CD4-positive, alpha-beta memory T cell (primary cell): ENCODE results near the gene UBE2E2. TPM values are rescaled to one million over a fixed set of nuclear protein-coding genes. Genes with fewer than 3 reads are reported as not detected.
A peak's percentile ranks its signal among the peaks of the same experiment; 100 is the strongest.

Experiments
- CTCF ChIA-PET: fragments of 350-600 bp; sonication (Branson Sonifier 250); formaldehyde crosslinking; loops from one replicate; lab custom pipeline; 2021; ENCODE audit warnings: inconsistent platforms; ENCODE audit not compliant: partially characterized antibody; lab: Charles Lee
- POLR2A ChIA-PET: fragments of 350-600 bp; sonication (Branson Sonifier 250); formaldehyde crosslinking; loops from one replicate; lab custom pipeline; 2021; ENCODE audit not compliant: partially characterized antibody; lab: Charles Lee
- DNase-seq, 5 donors: peaks; one replicate each; pipeline versions ENCODE4 v3.0.0 to v3.0.0-alpha.2; 2020 to 2022; ENCODE audit warnings: mixed read lengths in 1 of 5
- H3K27ac ChIP-seq: one replicate; pipeline ENCODE4 v1.7.0; 2013; ENCODE audit warnings: low read depth, low read length
- H3K27me3 ChIP-seq: 2 replicates; pipeline ENCODE4 v1.7.0; 2013; ENCODE audit warnings: mild to moderate bottlenecking, low read length, moderate library complexity; ENCODE audit not compliant: insufficient read depth
- H3K36me3 ChIP-seq: 2 replicates; pipeline ENCODE4 v1.7.0; 2013; ENCODE audit warnings: mild to moderate bottlenecking, low read length, moderate library complexity; ENCODE audit not compliant: insufficient read depth
- H3K4me1 ChIP-seq: 2 replicates; pipeline ENCODE4 v1.7.0; 2013; ENCODE audit warnings: mild to moderate bottlenecking, low read length, moderate library complexity; ENCODE audit not compliant: insufficient read depth
- H3K4me3 ChIP-seq, 2 donors: one replicate each; pipeline ENCODE4 v1.7.0; 2013; ENCODE audit warnings: low read length in 2 of 2, mild to moderate bottlenecking in 1 of 2
- H3K9me3 ChIP-seq, 2 donors: one replicate each; pipeline ENCODE4 v1.7.0; 2013; ENCODE audit warnings: low read length in 2 of 2, control low read depth in 1 of 2; ENCODE audit not compliant: control insufficient read depth in 1 of 2
- H3K27ac Mint-ChIP-seq, 7 donors: one replicate each; pipeline ENCODE4 v1.8.0; 2020 to 2021; ENCODE audit warnings: mixed read lengths in 7 of 7, mild to moderate bottlenecking in 6 of 7, inconsistent platforms in 3 of 7, moderate library complexity in 3 of 7
- H3K27me3 Mint-ChIP-seq, 2 donors: one replicate each; pipeline ENCODE4 v1.8.0; 2020 to 2021; ENCODE audit warnings: mixed read lengths in 2 of 2
- H3K36me3 Mint-ChIP-seq, 2 donors: one replicate each; pipeline ENCODE4 v1.8.0; 2020 to 2021; ENCODE audit warnings: mixed read lengths in 2 of 2, inconsistent platforms in 1 of 2, mild to moderate bottlenecking in 1 of 2
- H3K4me1 Mint-ChIP-seq, 4 donors: one replicate each; pipeline ENCODE4 v1.8.0; 2020 to 2021; ENCODE audit warnings: mixed read lengths in 4 of 4, mild to moderate bottlenecking in 1 of 4
- H3K4me3 Mint-ChIP-seq, 8 donors: one replicate each; pipeline ENCODE4 v1.8.0; 2020 to 2021; ENCODE audit warnings: mixed read lengths in 8 of 8, mild to moderate bottlenecking in 7 of 8, moderate library complexity in 6 of 8, inconsistent platforms in 3 of 8
- H3K9me3 Mint-ChIP-seq, 8 donors: one replicate each; pipeline ENCODE4 v1.8.0; 2020 to 2021; ENCODE audit warnings: mixed read lengths in 8 of 8, mild to moderate bottlenecking in 5 of 8, inconsistent platforms in 3 of 8, moderate library complexity in 1 of 8
- intact Hi-C: fragments of 100-400 bp; cut with micrococcal nuclease; formaldehyde crosslinking; loops from one replicate; pipeline ENCODE4 v1.15.1; 2023
- polyA plus RNA-seq, 2 donors: library from polyadenylated mRNA; unstranded; fragments of 300-500 nt; fragmentation: Illumina TruSeq; gene quantifications; one replicate each; pipeline ENCODE4 v1.2.3, GENCODE V29; 2021
- total RNA-seq, 2 experiments: library from RNA; stranded (reverse); gene quantifications; one replicate each; pipeline ENCODE4 v1.2.3, GENCODE V29; 2021

The UBE2E2 gene
- total RNA-seq = 1 to 10 TPM; 2.9 to 4.7 TPM
- polyA plus RNA-seq = 1 to 10 TPM; 1.3 to 3.3 TPM

DNA sequence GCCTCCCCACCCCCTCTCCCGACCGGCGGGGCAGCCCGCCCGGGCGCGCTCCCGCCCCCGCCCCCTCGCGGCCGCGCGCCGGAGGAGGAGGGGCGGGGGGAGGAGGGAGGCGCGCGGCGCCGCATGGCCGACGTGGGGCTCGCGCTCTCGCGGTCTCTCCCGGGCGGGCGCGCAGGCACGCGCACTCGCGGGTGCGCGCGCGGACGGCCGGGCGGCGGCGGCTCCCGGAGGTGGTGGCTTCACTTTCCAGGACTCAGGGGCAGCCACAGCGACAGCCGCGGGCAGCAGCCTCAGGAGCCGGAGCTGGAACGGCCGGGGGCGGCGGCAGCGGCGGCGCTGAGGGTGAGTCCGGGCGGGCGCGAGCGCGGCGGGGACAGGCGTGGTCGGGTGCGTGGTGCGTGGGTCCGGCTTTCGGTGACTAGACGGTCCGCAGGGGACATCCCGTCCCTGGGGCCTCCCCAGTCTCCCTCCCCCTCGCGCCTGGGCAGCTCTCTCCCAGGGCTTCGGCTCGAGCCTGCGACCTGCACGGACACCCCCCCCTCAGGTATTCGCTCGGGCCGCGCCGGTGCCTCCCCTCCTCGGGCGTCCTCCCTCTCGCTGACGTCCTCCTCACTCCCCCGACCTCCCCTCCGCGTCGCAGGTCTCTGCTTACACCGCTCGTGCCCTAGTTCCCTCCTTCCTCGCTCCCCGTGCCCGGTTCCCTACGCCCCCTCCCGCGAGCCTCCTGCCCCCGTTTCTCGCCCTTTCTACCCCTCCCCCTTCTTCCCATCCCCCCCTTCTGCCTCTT, at the start of gene UBE2E2:
TSS of gene UBE2E2 (plus strand) at position 407 of the 787 bp plus-strand sequence.
- Histone ChIP-seq H3K9me3 (no peaks in the 10 kb centered on the region), H3K36me3 (no peaks in the 10 kb centered on the region), H3K27ac (no peak within 1 kb of the TSS), H3K4me3 (peak within 1 kb of the TSS in 1 of 2 donors; percentile 36), H3K27me3 (peaks cover 5% of the 10 kb centered on the region), H3K4me1 (no peaks in the 10 kb centered on the region)
- Mint-ChIP-seq H3K9me3 (no peaks in the 10 kb centered on the region), H3K27ac (peak within 1 kb of the TSS in 4 of 7 donors; percentile 10 to 80 (median 57)), H3K36me3 (no peaks in the 10 kb centered on the region), H3K4me1 (peaks cover 7 to 16% (median 13%) of the 10 kb centered on the region in 4 donors), H3K27me3 (peaks cover 20 to 30% of the 10 kb centered on the region in 2 donors), H3K4me3 (peak within 1 kb of the TSS; percentile 79 to 90 (median 84))
- ChIA-PET POLR2A (no interaction called here), CTCF (no interaction called here)
- DNase-seq = peak; percentile 7 to 38 (median 26)
- intact Hi-C loops = no loop called here

GRCh38 chr3:23153436-23153835, 49.7 kb upstream of the UBE2E2 start:
- H3K4me1 ChIP-seq = no peaks in the 10 kb centered on the region
- no peak overlapping the region for H3K27ac ChIP-seq
- Mint-ChIP-seq H3K4me3 (no peak overlapping the region), H3K4me1 (no peaks in the 10 kb centered on the region), H3K27ac (no peak overlapping the region), H3K27me3 (peaks cover 0 to 2% of the 10 kb centered on the region in 2 donors), H3K36me3 (no peaks in the 10 kb centered on the region), H3K9me3 (peaks cover 0 to 5% (median 2%) of the 10 kb centered on the region in 8 donors)
- no peaks in the 10 kb centered on the region for H3K27me3 ChIP-seq
- H3K4me3 ChIP-seq = no peak overlapping the region
- DNase-seq = no peak
- no peaks in the 10 kb centered on the region for H3K9me3 ChIP-seq
- CTCF ChIA-PET = no interaction called here
- POLR2A ChIA-PET = no interaction called here
- no peaks in the 10 kb centered on the region for H3K36me3 ChIP-seq
- intact Hi-C loops = no loop called here

DNA sequence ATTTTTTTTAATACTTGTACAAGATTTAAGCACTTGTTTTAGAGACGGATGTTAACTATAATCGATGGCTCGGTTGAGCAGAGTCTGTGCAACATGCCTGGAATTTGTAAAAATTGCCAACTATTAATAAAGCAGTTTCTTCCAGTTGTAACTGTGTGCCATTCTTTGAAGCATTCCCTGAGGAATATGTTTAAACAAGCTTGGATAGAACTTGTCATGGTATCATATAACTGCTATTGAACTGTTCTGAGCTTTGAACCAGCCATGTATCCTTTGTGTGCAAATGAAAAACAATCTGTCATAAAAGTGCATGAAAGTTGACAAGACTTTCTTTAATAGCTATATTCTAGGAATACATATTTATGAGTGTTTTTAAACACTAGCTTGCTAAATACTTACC, 45.8 kb upstream of the UBE2E2 start:
- Mint-ChIP-seq H3K9me3 (peaks cover 0 to 4% (median 0%) of the 10 kb centered on the region in 8 donors), H3K4me3 (no peak overlapping the region), H3K36me3 (no peaks in the 10 kb centered on the region), H3K27me3 (no peaks in the 10 kb centered on the region), H3K27ac (no peak overlapping the region), H3K4me1 (no peaks in the 10 kb centered on the region)
- intact Hi-C loops = no loop called here
- Histone ChIP-seq H3K9me3 (no peaks in the 10 kb centered on the region), H3K4me1 (no peaks in the 10 kb centered on the region), H3K4me3 (no peak overlapping the region), H3K27me3 (no peaks in the 10 kb centered on the region), H3K36me3 (no peaks in the 10 kb centered on the region), H3K27ac (no peak overlapping the region)
- POLR2A ChIA-PET = no interaction called here
- CTCF ChIA-PET = no interaction called here
- no peak for DNase-seq

DNA sequence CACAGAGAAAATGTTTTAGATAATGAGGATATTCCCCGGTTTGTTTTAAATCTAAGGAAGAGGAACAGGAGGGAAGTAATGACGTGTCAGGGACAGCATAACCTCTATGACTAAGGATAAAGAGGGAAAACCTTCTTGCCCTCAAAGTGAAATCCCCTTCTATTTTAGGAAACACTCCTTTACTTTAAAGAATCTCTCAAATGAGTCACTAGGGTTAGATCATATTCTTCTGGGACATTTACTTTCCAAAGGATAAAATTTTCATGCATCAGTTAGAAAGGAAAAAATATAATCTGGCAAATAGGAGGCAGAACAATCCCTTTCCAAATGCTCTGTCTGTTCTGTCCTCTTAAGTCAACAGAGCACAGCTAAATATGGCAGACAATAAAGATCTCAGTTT, 43.2 kb upstream of the UBE2E2 start:
- H3K27me3 Mint-ChIP-seq = no peaks in the 10 kb centered on the region
- Histone ChIP-seq H3K4me3 (no peak overlapping the region), H3K27me3 (no peaks in the 10 kb centered on the region), H3K36me3 (no peaks in the 10 kb centered on the region), H3K4me1 (no peaks in the 10 kb centered on the region), H3K9me3 (no peaks in the 10 kb centered on the region), H3K27ac (no peak overlapping the region)
- no peaks in the 10 kb centered on the region for H3K36me3 Mint-ChIP-seq
- no peak for DNase-seq
- no peak overlapping the region for H3K27ac Mint-ChIP-seq
- H3K4me1 Mint-ChIP-seq = no peaks in the 10 kb centered on the region
- peaks cover 0 to 2% (median 0%) of the 10 kb centered on the region in 8 donors for H3K9me3 Mint-ChIP-seq
- ChIA-PET CTCF (no interaction called here), POLR2A (no interaction called here)
- intact Hi-C loops = no loop called here
- H3K4me3 Mint-ChIP-seq = no peak overlapping the region

DNA sequence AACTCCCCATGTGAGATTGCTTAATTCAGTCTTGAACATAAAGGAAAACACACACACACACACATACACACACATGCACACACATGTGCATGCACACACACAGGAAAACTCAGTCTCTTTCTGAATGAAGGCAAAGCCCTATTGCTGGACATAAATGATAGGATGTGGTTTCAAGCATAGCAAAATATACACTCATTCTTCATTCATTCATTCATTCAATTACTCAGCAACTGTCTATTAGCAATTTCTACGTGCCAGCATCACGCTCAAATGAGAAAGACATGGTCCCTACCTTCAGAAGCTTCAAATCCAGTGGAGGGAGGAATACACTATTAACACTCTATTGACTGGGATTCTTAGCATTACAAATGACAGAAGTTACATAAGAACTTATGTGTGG, 41.8 kb upstream of the UBE2E2 start:
- Histone ChIP-seq H3K4me3 (no peak overlapping the region), H3K36me3 (no peaks in the 10 kb centered on the region), H3K9me3 (no peaks in the 10 kb centered on the region), H3K27ac (no peak overlapping the region), H3K4me1 (no peaks in the 10 kb centered on the region), H3K27me3 (no peaks in the 10 kb centered on the region)
- no peak overlapping the region for H3K27ac Mint-ChIP-seq
- CTCF ChIA-PET = no interaction called here
- H3K27me3 Mint-ChIP-seq = no peaks in the 10 kb centered on the region
- H3K36me3 Mint-ChIP-seq = no peaks in the 10 kb centered on the region
- POLR2A ChIA-PET = no interaction called here
- no peak overlapping the region for H3K4me3 Mint-ChIP-seq
- no peak for DNase-seq
- no peaks in the 10 kb centered on the region for H3K4me1 Mint-ChIP-seq
- no peaks in the 10 kb centered on the region for H3K9me3 Mint-ChIP-seq
- intact Hi-C loops = no loop called here

GRCh38 chr3:23161896-23162570, 41.1 kb upstream of the UBE2E2 start:
- no peak for DNase-seq
- ChIA-PET CTCF (no interaction called here), POLR2A (no interaction called here)
- no peaks in the 10 kb centered on the region for H3K36me3 ChIP-seq
- H3K27me3 Mint-ChIP-seq = no peaks in the 10 kb centered on the region
- no peaks in the 10 kb centered on the region for H3K4me1 ChIP-seq
- no peaks in the 10 kb centered on the region for H3K36me3 Mint-ChIP-seq
- no peaks in the 10 kb centered on the region for H3K9me3 Mint-ChIP-seq
- intact Hi-C loops = no loop called here
- H3K4me1 Mint-ChIP-seq = no peaks in the 10 kb centered on the region
- H3K4me3 Mint-ChIP-seq = no peak overlapping the region
- H3K27ac ChIP-seq = no peak overlapping the region
- no peak overlapping the region for H3K27ac Mint-ChIP-seq
- H3K9me3 ChIP-seq = no peaks in the 10 kb centered on the region
- no peaks in the 10 kb centered on the region for H3K27me3 ChIP-seq
- no peak overlapping the region for H3K4me3 ChIP-seq

DNA sequence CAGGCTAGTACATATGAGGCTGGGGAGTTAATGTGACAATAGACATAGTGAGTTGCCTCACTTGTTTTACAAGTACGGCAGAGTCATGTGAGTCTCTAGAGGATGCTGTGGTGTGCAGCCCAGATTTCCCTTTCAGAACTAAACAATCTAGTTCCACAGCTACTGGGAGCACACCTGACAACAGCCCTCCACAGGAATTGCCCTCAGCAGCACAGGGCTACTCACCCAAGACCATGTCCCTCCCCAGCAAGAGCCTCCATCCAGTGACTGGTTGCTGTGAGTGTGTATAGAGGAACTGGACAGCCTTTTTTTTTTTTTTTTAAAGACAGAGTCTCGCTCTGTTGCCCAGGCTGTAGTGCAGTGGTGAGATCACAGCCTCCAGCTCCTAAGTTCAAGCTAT, 40.2 kb upstream of the UBE2E2 start:
- no peak overlapping the region for H3K27ac ChIP-seq
- no peaks in the 10 kb centered on the region for H3K4me1 Mint-ChIP-seq
- POLR2A ChIA-PET = no interaction called here
- H3K4me3 Mint-ChIP-seq = no peak overlapping the region
- no peak overlapping the region for H3K4me3 ChIP-seq
- H3K9me3 ChIP-seq = no peaks in the 10 kb centered on the region
- no peaks in the 10 kb centered on the region for H3K36me3 Mint-ChIP-seq
- H3K27me3 Mint-ChIP-seq = no peaks in the 10 kb centered on the region
- no peaks in the 10 kb centered on the region for H3K36me3 ChIP-seq
- no peaks in the 10 kb centered on the region for H3K27me3 ChIP-seq
- CTCF ChIA-PET = no interaction called here
- intact Hi-C loops = no loop called here
- no peak overlapping the region for H3K27ac Mint-ChIP-seq
- no peaks in the 10 kb centered on the region for H3K9me3 Mint-ChIP-seq
- H3K4me1 ChIP-seq = no peaks in the 10 kb centered on the region
- no peak for DNase-seq
